ENCODE results near the gene PHKB.
"Not testable (repeated sequence)": the region's sequence is repeated elsewhere in the genome, so short reads cannot be mapped to it uniquely, and the experiment has no call there.

DNA sequence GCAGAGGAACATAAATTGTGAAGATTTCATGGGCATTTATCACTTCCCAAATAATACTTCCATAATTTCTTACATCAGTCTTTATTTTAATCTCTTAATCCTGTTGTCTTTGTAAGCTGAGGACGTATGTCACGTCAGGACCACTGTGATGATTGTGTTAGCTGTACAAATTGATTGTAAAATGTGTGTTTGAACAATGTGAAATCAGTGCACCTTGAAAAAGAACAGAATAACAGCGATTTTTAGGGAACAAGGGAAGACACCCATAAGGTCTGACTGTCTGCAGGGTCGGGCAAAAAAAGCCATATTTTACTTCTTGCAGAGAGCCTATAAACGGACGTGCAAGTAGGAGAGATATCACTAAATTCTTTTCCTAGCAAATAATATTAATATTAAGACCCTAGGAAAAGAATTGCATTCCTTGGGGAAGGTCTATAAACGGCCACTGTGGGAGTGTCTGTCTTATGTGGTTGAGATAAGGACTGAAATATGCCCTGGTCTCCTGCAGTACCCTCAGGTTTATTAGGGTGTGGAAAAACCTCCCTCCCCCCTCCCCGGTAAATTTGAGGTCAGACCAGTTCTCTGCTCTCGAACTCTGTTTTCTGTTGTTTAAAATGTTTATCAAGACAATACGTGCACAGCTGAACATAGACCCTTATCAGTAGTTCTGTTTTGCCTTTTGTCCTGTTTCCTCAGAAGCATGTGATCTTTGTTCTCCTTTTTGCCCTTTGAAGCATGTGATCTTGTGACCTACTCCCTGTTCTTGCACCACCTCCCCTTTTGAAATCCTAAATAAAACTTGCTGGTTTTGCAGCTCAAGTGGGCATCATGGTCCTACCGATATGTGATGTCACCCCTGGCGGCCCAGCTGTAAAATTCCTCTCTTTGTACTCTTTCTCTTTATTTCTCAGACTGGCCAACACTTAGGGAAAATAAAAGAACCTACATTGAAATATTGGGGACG lies 78.9 kb downstream of the PHKB start:
- not testable (repeated sequence) for TF ChIP-seq CTCF (IDR thresholded peaks at IDR 0.05); EZH2 (IDR thresholded peaks at IDR 0.05; ENCODE audit: borderline replicate concordance, insufficient read depth, low read depth, low read length, poor library complexity, severe bottlenecking)

Data from B cell (primary cell).